ENCODE results near the gene BDNF.

DNA sequence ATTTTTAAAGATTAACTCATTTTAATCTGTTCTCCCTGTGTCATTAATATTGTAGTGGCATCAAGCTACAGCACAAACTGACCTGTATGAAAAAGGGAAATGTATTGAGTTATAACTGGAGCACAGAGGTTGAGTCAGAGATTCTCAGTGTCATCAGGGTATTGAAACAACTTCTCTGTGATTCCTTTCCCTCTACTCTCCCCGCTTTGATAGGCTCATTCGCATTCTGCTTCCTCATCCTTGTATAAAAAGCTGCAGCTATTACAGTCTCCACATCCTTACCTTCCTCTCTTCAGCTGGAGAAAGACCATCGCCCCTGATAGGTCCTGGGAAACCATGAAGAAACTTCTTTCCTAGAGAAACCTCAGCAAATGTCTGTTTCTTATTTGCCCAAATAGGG is 90.0 kb downstream of the BDNF start:
- TF ChIP-seq, protein P1, sequence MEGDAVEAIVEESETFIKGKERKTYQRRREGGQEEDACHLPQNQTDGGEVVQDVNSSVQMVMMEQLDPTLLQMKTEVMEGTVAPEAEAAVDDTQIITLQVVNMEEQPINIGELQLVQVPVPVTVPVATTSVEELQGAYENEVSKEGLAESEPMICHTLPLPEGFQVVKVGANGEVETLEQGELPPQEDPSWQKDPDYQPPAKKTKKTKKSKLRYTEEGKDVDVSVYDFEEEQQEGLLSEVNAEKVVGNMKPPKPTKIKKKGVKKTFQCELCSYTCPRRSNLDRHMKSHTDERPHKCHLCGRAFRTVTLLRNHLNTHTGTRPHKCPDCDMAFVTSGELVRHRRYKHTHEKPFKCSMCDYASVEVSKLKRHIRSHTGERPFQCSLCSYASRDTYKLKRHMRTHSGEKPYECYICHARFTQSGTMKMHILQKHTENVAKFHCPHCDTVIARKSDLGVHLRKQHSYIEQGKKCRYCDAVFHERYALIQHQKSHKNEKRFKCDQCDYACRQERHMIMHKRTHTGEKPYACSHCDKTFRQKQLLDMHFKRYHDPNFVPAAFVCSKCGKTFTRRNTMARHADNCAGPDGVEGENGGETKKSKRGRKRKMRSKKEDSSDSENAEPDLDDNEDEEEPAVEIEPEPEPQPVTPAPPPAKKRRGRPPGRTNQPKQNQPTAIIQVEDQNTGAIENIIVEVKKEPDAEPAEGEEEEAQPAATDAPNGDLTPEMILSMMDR (IDR thresholded peaks at IDR 0.05; ENCODE audit: poor library complexity) = no peak
- no peak for TF ChIP-seq EZH2 (IDR thresholded peaks at IDR 0.05; ENCODE audit: borderline replicate concordance)
- TF ChIP-seq EZH2phosphoT487 (IDR thresholded peaks at IDR 0.05; ENCODE audit: low read depth, severe bottlenecking, unreplicated experiment) = no peak

Data from hepatocyte (in vitro differentiated cells).